SK-N-MC (cell line): ENCODE data around the gene PHF12.

Source experiments
- EZH2 ChIP-seq: fragments of 200-600 bp; sonication (generic); IDR thresholded peaks from one replicate; pipeline ENCODE4 v1.6.1; 2017; ENCODE audit warnings: antibody characterized with exemption
- POLR2AphosphoS5 ChIP-seq: IDR thresholded peaks from 2 replicates; pipeline ENCODE4 v1.6.1; 2012; ENCODE audit warnings: mild to moderate bottlenecking, low read depth, low read length, borderline replicate concordance

DNA sequence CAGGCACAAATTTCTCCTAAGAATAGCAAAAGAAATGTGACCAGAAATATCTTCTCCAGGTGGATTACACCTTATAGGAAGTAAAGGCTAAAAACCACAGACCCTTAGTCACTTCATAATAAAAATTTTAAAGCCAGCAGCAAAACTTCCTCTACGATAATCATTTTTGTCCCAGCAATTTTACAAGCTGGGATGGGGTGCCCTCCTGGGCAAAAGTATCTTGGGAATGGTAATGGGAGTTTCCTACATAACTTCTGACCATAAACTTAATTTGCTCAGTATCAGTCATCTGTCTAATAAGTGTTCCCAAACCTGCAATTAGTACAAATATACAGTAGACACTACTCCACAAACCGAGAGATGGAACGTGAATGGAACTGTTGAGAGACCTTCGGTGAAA, 3.0 kb downstream of the PHF12 start:
- TF ChIP-seq EZH2 (no peak), POLR2AphosphoS5 (no peak)
